Skeletal muscle cell (primary cell): ENCODE results near the gene USP40.

ENCODE experiments used
- DNase-seq: peaks from one replicate; pipeline ENCODE4 v3.0.0-alpha.2; 2010; ENCODE audit warnings: low read depth
- H3K4me3 ChIP-seq: 2 replicates; pipeline ENCODE4 v1.5.1; 2011; ENCODE audit warnings: low read depth, mild to moderate bottlenecking, control low read depth, low read length, moderate library complexity

Gene USP40

GRCh38 chr2:233556881-233557736, 9.5 kb downstream of the USP40 start:
- peak; percentile 52 for DNase-seq
- H3K4me3 ChIP-seq, result no peak overlapping the region

GRCh38 chr2:233553366-233553765, 13.2 kb downstream of the USP40 start:
- no peak overlapping the region for H3K4me3 ChIP-seq
- DNase-seq, result no peak

GRCh38 chr2:233551491-233551890, 15.1 kb downstream of the USP40 start:
- DNase-seq, result no peak
- no peak overlapping the region for H3K4me3 ChIP-seq

GRCh38 chr2:233546774-233547173, 19.8 kb downstream of the USP40 start:
- no peak overlapping the region for H3K4me3 ChIP-seq
- no peak for DNase-seq

GRCh38 chr2:233546101-233546500, 20.5 kb downstream of the USP40 start:
- DNase-seq, result no peak
- H3K4me3 ChIP-seq, result no peak overlapping the region

- no peak overlapping the region for H3K4me3 ChIP-seq
- DNase-seq, result no peak
These were observed 22.4 kb downstream of the USP40 start for GRCh38 chr2:233544200-233544610.

- DNase-seq, result peak; percentile 74
- no peak overlapping the region for H3K4me3 ChIP-seq
These were observed 24.1 kb downstream of the USP40 start for GRCh38 chr2:233542507-233542906.

- H3K4me3 ChIP-seq, result no peak overlapping the region
- DNase-seq, result no peak
These were observed 27.8 kb downstream of the USP40 start for GRCh38 chr2:233538741-233539140.

- no peak for DNase-seq
- H3K4me3 ChIP-seq, result no peak overlapping the region
These were observed 31.3 kb downstream of the USP40 start for GRCh38 chr2:233535271-233535670.

GRCh38 chr2:233532971-233533370, 33.6 kb downstream of the USP40 start:
- no peak for DNase-seq
- no peak overlapping the region for H3K4me3 ChIP-seq

- no peak for DNase-seq
These were observed 34.6 kb downstream of the USP40 start for GRCh38 chr2:233531955-233532354.

GRCh38 chr2:233530381-233530780, 36.2 kb downstream of the USP40 start:
- DNase-seq, result no peak
- H3K4me3 ChIP-seq, result no peak overlapping the region

More at GRCh38 chr2:233531955-233532354, 34.6 kb downstream of the USP40 start:
- H3K4me3 ChIP-seq, result no peak overlapping the region

- DNase-seq, result no peak
- H3K4me3 ChIP-seq, result no peak overlapping the region
These were observed 38.4 kb downstream of the USP40 start for GRCh38 chr2:233528182-233528581.

GRCh38 chr2:233525791-233526190, 40.8 kb downstream of the USP40 start:
- H3K4me3 ChIP-seq, result no peak overlapping the region
- no peak for DNase-seq

GRCh38 chr2:233519787-233520611, 46.6 kb downstream of the USP40 start:
- DNase-seq, result no peak

GRCh38 chr2:233513953-233514655, 52.5 kb downstream of the USP40 start:
- H3K4me3 ChIP-seq, result no peak overlapping the region
- DNase-seq, result no peak

More at GRCh38 chr2:233519787-233520611, 46.6 kb downstream of the USP40 start:
- no peak overlapping the region for H3K4me3 ChIP-seq

GRCh38 chr2:233503947-233504637, 62.5 kb downstream of the USP40 start:
- no peak for DNase-seq
- no peak overlapping the region for H3K4me3 ChIP-seq

- no peak overlapping the region for H3K4me3 ChIP-seq
- DNase-seq, result no peak
These were observed 63.1 kb downstream of the USP40 start for GRCh38 chr2:233503481-233503880.
